ENCODE results near the gene TPPP.
"Not testable (repeated sequence)": the region's sequence is repeated elsewhere in the genome, so short reads cannot be mapped to it uniquely, and the experiment has no call there.

DNA sequence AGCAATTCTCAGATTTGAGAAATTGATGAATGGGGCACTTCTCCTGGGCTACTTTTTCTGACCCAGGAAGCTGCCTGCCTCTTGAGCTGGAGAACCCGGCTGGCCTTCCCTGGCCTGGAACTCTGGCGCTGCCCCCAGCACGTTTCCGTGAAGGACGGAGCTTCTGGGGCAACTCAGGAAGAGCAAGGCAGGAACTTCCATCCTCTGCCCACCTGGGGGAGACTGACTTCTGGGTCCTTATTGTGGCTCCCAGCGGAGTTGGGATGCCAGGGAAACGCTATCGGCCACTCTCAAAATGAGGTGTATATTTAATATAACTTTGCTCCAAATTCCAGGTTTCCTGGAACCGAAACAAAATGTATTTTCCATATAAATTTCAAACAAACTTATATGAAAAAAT is 33.9 kb upstream of the TPPP start:
- TF ChIP-seq EZH2 (IDR thresholded peaks at IDR 0.05); CBX3 (IDR thresholded peaks at IDR 0.05; ENCODE audit: low read depth); TCF7L2 (IDR thresholded peaks at IDR 0.05; ENCODE audit: borderline replicate concordance, extremely low read depth, insufficient read depth, insufficient read length); POLR2AphosphoS5 (IDR thresholded peaks at IDR 0.05; ENCODE audit: low read depth, low read length); YY1 (IDR thresholded peaks at IDR 0.05; ENCODE audit: extremely low read depth, insufficient replicate concordance, low read depth, low read length); SP1 (IDR thresholded peaks at IDR 0.05; ENCODE audit: low read depth): not testable (repeated sequence)
- peak; percentile 34 for TF ChIP-seq RAD21 (IDR thresholded peaks at IDR 0.05; ENCODE audit: low read depth)
- TF ChIP-seq, protein P1, sequence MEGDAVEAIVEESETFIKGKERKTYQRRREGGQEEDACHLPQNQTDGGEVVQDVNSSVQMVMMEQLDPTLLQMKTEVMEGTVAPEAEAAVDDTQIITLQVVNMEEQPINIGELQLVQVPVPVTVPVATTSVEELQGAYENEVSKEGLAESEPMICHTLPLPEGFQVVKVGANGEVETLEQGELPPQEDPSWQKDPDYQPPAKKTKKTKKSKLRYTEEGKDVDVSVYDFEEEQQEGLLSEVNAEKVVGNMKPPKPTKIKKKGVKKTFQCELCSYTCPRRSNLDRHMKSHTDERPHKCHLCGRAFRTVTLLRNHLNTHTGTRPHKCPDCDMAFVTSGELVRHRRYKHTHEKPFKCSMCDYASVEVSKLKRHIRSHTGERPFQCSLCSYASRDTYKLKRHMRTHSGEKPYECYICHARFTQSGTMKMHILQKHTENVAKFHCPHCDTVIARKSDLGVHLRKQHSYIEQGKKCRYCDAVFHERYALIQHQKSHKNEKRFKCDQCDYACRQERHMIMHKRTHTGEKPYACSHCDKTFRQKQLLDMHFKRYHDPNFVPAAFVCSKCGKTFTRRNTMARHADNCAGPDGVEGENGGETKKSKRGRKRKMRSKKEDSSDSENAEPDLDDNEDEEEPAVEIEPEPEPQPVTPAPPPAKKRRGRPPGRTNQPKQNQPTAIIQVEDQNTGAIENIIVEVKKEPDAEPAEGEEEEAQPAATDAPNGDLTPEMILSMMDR (IDR thresholded peaks at IDR 0.05 in 2 of 3, conservative IDR thresholded peaks at IDR 0.05 in 1 of 3; ENCODE audit: borderline replicate concordance in 1 of 3, insufficient read depth in 1 of 3, low read depth in 2 of 3, low read length in 2 of 3): 0 out of 6 replicates have a peak, but pooled peaks of 1 of the 3 experiments have one; percentile 15
- TF ChIP-seq, protein P2, sequence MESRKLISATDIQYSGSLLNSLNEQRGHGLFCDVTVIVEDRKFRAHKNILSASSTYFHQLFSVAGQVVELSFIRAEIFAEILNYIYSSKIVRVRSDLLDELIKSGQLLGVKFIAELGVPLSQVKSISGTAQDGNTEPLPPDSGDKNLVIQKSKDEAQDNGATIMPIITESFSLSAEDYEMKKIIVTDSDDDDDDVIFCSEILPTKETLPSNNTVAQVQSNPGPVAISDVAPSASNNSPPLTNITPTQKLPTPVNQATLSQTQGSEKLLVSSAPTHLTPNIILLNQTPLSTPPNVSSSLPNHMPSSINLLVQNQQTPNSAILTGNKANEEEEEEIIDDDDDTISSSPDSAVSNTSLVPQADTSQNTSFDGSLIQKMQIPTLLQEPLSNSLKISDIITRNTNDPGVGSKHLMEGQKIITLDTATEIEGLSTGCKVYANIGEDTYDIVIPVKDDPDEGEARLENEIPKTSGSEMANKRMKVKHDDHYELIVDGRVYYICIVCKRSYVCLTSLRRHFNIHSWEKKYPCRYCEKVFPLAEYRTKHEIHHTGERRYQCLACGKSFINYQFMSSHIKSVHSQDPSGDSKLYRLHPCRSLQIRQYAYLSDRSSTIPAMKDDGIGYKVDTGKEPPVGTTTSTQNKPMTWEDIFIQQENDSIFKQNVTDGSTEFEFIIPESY (IDR thresholded peaks at IDR 0.05; ENCODE audit: extremely low read depth, insufficient replicate concordance, low read length): not testable (repeated sequence)
- TF ChIP-seq, protein P3, sequence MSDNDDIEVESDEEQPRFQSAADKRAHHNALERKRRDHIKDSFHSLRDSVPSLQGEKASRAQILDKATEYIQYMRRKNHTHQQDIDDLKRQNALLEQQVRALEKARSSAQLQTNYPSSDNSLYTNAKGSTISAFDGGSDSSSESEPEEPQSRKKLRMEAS (IDR thresholded peaks at IDR 0.05): not testable (repeated sequence)
